Activated gamma-delta T cell treated with Interleukin-2 at 50 U/mL for 16 hours (primary cell): ENCODE measurements around the gene HCN3.
"Not testable (repeated sequence)": the region's sequence is repeated elsewhere in the genome, so short reads cannot be mapped to it uniquely, and the experiment has no call there.

ENCODE experiments used
- DNase-seq: peaks from one replicate; pipeline ENCODE4 v3.0.0-alpha.2; 2020

Gene HCN3

DNA sequence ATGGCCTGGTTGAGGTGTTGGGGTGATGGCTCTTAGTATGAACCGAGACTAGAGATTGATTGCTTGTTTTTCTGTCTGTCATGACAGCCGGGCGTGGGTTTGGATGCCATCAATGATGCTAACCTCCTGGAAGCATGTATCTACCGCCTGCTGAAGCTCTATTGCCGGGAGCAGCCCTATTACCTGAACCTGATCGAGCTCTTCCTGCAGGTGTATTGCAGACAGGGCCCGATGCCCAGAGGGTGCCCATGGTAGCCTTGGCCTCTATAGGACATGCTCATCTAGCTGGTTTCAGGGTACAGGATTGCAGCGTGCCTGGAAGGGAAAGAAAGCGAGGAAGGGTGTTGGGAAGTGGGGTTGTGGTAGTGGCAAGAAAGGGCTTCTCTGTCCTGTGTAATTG lies 40.8 kb downstream of the HCN3 start:
- DNase-seq = no peak

DNA sequence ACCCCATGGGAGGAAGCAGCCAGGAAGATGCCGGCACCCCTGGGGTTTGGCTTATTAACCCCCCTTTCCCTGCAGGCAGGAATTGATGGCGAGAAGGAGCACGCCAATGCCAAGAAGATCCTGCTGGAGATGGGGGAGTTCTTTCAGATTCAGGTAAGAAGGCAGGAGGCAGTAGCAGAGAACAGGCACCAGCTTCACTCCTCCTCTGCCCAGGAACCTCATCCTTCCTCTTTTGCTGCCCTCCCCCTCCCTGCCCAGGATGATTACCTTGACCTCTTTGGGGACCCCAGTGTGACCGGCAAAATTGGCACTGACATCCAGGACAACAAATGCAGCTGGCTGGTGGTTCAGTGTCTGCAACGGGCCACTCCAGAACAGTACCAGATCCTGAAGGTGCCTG lies 42.3 kb downstream of the HCN3 start:
- DNase-seq = no peak

DNA sequence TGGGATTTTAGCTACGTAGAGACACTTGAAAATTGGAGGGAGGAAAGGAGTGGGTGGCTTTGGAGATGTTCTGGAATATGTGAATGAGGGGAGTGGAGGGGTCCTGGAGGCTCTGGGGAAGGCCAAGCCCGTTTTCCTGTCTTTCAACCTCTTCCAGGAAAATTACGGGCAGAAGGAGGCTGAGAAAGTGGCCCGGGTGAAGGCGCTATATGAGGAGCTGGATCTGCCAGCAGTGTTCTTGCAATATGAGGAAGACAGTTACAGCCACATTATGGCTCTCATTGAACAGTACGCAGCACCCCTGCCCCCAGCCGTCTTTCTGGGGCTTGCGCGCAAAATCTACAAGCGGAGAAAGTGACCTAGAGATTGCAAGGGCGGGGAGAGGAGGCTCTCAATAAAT lies 43.0 kb downstream of the HCN3 start:
- DNase-seq = no peak

DNA sequence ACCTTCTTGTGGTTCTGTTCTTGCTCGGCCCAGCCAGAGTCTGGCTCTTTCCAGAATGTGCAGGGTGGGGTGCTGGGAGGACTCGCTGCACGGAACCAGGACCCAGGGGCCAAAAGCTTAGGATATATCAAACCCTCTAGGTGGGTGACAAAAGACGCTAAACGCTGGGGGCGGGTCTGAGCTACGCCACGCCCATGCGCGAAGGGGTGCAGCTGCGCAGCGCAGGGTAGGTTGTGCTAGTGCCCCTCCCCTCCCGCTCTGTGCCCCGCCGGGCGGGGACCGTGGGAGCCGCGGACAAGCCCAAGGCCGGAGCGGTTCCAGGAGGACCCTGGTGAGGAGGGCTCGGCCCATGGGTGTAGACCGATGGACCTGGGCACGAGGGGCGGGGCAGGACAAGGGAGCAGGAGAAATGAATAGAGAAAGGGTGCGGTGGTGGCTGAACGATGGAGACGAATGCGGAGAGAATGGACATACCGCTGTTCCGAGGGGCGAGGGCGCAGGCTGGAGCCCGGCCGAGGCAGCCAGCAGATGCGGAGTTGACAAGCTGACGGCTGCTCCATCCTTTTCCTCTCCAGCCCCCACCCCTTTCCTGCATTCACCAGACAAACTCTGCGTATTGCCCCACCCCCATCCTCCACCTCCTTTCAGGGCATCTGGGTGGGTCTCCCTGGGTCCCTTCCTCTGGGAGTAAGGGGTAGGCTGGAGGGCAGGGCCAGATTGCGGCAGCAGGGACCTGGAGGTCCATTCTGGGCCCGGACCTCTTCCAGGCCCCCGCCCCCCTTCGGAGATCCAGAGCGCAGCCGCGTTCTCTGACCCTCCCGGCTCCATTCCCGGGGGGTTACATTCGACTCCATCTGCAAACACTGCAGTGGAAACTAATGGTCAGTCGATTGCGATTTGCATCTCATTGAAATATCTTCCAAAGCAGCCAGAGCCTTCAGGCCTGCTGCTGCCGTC lies 43.7 kb downstream of the HCN3 start, which contains the start of gene RUSC1:
Gene RUSC1, plus strand, starts transcription at position 234 of the 957 bp plus-strand sequence. CDS start 880 bp downstream, outside the sequence.
- peak; percentile 69 for DNase-seq

DNA sequence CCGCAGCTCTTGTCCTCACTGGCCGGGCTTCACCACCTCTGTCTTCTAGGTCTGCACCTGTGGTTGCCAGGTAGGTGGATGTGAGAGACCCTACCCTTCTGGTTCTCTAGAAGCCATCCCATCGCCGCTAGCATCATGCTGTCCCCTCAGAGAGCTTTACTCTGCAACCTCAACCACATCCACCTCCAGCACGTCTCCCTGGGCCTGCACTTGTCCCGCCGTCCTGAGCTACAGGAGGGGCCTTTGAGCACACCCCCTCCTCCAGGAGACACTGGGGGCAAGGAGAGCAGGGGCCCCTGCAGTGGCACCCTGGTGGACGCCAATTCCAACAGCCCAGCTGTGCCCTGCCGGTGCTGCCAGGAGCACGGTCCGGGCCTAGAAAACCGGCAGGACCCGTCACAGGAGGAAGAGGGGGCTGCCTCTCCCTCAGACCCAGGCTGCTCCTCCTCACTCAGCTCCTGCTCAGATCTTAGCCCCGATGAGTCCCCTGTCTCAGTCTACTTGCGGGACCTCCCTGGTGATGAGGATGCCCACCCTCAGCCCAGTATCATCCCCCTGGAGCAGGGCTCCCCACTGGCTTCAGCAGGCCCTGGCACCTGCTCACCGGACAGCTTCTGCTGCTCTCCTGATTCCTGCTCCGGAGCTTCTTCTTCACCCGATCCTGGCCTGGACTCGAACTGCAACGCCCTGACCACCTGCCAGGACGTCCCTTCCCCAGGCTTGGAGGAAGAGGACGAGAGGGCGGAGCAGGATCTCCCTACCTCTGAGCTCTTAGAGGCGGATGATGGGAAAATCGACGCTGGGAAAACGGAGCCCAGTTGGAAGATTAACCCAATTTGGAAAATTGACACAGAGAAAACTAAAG lies 44.6 kb downstream of the HCN3 start:
- no peak for DNase-seq

DNA sequence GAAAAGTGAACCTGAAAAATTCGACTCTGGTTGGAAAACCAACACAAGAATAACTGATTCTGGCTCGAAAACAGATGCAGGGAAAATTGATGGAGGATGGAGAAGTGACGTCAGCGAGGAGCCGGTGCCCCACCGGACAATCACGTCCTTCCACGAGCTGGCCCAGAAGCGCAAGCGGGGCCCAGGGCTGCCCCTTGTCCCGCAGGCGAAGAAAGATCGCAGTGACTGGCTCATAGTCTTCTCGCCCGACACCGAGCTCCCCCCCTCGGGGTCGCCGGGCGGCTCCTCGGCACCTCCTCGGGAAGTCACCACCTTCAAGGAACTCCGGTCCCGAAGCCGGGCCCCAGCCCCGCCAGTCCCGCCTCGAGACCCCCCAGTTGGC lies 45.3 kb downstream of the HCN3 start:
- no peak for DNase-seq

DNA sequence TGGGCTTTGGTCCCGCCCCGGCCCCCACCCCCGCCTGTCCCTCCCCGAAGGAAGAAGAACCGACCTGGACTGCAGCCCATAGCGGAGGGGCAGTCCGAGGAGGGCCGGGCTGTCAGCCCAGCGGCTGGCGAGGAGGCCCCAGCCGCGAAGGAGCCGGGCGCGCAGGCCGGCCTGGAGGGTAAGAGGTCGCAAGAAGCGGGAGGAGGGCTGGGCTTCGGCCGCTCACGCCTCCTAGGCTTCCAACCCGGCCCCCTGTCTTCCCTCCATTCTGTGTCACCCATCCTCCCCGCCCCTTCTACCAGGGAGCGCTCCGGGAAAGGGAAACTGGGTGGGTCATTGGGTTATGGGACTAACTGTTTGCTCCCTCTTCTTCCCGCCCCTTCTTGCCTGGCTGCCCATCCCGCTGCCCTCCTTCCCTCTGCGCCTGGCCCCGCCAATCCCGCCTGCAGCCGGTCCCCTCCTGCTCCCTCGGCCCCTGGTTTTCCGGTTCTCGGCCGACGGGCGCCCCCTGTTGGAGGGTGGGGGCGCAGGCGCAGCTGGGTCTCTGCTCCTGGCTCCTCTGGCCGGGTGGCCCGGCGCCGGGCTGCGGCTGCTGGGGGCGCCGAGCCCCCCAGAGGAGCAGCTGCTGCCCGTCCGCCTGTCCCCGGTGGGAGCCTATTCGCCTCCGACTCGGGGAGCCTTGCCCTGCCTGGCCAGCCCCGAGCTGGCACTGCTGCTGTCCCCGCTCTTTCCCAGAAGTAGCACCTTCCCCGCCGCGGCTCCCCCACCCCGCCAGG lies 45.9 kb downstream of the HCN3 start:
- DNase-seq = peak; percentile 86

DNA sequence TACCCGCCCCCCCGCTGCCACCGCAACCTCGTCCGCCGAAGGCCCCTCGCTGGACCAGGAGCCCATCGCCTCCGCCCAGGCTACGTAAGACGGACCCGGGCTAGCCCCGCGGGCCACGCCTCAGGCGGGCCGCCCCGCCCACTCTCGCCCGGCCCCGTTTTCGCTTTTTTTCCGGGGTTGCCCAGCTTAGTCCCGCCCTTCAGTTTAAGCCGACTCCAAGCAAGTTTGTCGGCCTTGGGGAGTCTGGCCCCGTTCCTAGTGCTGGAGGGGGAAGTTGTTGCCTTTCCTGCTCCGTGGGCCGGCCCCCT lies 46.4 kb downstream of the HCN3 start:
- DNase-seq = peak; percentile 74

DNA sequence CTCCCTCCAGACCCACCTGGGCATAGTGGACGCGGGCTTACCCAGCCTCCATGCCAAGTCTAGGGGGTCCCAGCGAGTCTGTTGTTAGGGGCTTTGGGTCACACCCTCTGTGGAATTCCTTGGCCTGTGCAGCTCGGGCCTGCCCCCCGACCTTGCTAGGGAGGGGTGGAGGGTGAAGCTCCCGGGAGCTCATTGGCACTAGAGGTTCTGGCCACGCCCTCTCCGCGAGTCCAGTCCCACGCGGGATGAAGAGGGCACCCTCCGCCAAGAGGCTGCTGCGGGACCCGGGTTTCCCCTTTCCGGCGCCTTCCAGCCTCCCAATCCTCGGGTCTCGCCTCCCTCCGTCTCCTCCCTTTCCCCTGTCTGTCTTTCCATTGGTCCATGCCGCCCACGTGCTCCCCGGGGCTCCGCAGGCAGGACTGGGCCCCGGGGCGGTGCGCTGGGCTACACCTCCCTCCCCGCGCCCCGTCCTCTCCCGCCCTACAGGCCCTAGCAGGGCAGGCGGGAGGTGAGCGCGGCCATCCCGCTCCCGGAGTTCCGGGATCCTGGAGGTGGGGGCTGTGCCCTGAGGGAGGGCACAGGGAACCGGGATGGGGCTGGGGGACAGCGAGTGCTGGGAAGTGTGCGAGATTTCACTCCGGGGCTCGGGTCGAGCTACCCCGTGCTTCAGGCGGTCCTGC lies 46.9 kb downstream of the HCN3 start:
- DNase-seq = peak; percentile 80

DNA sequence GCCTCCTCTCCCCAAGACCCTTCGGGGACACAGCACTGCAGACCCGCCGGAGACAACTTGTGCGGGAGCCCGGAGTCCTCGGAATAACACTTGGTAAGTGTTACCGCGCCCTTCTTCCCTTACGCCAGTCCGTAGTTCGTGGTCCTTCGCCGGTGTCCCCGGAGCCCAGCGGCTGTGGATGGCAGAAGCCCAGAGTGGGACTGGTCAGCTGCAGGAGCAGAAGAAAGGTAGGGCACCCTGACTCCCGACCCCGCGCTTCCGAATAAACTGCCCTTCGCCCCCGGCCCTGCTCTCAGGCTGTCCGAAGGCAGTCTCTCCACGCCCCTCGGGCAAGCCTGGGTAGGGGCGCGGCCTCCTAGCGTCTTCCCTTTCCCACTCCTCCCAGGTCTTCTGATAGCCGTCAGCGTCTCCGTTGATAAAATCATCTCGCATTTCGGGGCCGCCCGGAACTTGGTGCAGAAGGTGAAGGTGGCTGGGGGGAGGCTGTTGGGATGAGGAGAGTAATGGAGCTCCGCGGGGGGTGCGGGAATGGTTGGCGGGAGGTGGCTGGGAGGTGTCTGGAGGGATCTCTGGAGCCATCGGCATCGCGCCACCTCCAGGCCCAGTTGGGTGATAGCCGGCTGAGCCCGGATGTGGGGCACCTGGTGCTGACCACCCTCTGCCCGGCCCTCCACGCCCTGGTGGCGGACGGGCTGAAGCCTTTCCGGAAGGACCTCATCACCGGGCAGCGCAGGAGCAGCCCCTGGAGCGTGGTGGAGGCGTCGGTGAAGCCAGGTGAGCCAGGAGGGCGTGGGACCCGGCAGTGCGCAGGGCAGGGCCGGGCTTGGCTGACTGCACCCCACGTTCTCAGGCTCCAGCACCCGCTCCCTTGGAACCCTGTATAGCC lies 47.7 kb downstream of the HCN3 start:
- no peak for DNase-seq

DNA sequence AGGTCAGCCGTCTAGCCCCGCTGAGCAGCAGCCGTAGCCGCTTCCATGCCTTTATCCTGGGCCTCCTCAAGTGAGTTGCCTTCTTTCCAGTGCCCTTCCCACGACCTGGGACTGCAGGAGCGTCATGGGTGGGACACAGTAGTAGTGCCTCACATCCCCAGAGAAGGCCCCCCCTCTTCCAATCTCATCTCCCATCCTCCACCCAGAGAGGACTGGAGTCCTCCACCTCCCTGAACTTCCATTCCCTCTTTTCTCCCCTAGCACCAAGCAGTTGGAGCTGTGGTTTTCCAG lies 48.3 kb downstream of the HCN3 start:
- DNase-seq = no peak

DNA sequence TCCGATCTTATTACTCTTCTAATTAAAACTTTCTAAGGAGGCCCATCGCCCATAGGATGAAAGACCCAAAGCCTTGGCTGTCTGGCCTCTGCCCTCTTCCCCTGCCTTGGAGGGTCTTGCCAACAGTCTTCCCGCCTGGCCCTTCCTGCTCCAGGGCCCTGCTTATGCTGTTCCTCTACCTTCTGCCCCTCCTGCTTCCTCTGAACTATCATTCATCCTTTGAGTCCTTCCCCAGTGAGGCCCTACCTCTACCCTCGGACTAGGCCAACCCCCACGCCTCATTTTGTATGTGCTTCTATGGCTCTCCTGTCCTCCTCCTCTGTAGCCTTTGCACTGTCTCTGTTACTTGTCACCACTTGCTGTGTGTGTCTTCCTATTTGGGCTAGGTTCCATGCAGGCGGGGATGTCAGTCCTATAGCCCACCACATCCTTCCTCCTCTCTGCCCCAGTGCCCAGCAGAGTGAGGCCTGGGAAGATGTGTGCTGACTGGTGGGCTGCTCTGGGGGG lies 48.8 kb downstream of the HCN3 start:
- DNase-seq = no peak

DNA sequence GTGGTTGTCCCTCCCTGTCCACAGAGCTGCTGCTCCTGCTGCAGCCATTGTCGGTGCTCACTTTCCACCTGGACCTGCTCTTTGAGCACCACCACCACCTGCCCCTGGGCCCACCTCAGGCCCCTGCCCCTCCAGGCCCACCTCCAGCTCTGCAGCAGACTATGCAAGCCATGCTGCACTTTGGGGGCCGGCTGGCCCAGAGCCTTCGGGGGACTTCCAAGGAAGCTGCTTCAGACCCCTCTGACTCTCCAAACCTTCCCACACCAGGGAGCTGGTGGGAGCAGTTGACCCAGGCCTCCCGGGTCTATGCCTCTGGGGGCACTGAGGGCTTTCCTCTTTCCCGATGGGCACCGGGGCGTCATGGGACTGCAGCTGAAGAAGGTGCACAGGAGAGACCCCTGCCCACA lies 49.4 kb downstream of the HCN3 start:
- no peak for DNase-seq

DNA sequence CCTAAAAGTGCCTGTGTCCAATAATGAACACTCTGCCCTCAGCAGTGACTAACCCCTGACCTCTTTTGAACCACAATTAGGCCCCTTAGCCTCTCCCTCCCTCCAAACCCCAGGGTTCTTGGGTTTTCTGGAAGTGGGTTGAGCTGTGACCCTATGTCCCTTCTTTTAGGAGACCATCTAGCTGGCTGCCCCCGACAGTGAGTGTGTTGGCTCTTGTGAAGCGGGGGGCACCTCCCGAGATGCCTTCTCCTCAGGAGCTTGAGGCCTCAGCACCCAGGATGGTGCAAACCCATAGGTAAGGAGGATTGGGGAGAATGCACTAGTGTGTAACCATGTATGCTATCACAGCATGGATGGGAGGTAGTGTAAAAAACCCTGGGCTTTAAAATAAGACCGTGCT lies 50.7 kb downstream of the HCN3 start:
- no peak for DNase-seq

DNA sequence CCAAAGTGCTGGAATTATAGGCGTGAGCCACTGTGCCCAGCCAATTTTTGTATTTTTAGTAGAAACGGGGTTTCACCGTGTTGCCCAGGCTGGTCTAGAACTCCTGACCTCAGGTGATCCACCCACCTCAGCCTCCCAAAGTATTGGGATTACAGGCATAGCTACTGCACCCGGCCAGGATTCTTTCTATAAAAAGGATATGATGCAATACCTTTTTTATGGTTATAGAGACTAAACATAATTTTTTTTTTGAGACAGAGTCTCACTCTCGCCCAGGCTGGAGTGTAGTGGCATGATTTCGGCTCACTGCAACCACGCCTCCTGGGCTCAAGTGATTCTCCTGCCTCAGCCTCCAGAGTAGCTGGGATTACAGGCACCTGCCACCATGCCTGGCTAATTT lies 51.6 kb downstream of the HCN3 start:
- DNase-seq = not testable (repeated sequence)

DNA sequence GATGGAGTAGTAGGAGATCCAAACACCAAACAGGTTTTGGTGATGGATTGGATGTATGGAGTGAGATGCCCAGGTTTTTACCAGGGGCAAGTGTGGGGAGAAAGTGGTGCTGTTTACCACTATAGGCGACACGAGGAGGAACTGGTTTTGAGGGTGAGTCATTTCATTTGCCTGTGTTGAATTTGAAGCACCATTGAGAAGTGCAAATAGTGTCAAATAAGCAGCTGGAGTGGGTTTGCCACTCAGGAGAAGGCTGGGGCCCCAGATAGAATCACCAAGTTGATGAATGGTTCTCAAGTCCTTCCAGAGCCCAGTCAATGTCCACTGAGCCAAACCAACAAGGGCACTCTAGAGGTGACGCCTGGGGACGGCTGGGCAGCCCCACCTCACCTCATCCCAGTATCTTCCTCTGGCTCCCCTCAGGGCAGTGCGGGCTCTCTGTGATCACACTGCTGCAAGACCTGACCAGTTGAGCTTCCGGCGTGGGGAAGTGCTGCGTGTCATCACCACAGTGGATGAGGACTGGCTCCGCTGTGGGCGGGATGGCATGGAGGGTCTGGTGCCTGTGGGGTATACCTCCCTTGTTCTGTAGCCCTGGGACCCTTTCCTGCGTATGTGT lies 52.8 kb downstream of the HCN3 start:
- DNase-seq = no peak

DNA sequence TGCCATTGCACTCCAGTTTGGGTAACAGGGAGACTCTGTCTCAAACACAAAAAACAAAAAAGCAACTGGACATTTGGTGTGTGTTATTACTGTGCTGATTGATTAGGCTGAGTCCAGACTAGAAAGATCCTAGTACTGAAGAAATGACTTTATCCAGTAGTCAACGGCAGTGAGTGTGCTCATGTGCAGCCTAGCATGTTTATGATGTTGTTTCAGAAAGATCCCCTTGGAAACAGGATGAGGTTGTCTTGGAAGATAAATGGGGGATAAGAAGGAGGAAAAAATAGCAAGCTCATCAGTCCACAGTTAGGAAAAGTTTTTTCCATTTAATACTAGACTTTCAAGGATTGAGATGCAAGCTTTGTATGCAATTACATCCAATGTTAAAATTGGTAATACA lies 57.7 kb downstream of the HCN3 start:
- DNase-seq = no peak
